SU-DHL-6 (cell line): ENCODE data around the gene ADCY2.

Experiments used
- EZH2phosphoT487 ChIP-seq: fragments of 200-600 bp; sonication (generic), shearing (Covaris generic); conservative IDR thresholded peaks from 2 replicates; pipeline ENCODE4 v1.6.1; 2018; ENCODE audit warnings: mild to moderate bottlenecking, antibody characterized with exemption, low read length, moderate library complexity, mixed read lengths
- TF ChIP-seq, protein P1 (sequence below): fragments of 200-600 bp; sonication (generic); IDR thresholded peaks from one replicate; pipeline ENCODE4 v1.5.1; 2017; ENCODE audit warnings: antibody characterized with exemption, mild to moderate bottlenecking, low read length, moderate library complexity; ENCODE audit not compliant: insufficient read depth, poor library complexity, severe bottlenecking

DNA sequence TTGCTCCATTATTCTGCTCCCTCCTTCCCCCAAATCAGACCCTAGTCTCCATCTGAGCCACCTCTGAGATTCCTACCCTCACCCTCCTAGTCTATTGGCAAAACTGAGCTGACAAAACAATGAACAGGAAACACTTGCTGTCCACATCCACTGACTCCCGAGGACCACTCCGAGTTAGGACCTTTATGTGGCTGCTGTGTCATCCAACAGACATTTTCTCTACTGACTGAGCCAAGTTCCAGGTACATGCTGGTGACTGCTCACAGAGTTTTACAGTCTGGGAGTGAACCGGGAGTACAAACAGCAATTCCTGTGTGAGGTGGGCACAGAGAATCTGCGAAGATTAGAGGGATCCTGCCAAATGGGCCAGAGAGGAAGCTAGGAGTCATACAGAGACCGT lies 415.8 kb downstream of the ADCY2 start:
- TF ChIP-seq, protein P1, sequence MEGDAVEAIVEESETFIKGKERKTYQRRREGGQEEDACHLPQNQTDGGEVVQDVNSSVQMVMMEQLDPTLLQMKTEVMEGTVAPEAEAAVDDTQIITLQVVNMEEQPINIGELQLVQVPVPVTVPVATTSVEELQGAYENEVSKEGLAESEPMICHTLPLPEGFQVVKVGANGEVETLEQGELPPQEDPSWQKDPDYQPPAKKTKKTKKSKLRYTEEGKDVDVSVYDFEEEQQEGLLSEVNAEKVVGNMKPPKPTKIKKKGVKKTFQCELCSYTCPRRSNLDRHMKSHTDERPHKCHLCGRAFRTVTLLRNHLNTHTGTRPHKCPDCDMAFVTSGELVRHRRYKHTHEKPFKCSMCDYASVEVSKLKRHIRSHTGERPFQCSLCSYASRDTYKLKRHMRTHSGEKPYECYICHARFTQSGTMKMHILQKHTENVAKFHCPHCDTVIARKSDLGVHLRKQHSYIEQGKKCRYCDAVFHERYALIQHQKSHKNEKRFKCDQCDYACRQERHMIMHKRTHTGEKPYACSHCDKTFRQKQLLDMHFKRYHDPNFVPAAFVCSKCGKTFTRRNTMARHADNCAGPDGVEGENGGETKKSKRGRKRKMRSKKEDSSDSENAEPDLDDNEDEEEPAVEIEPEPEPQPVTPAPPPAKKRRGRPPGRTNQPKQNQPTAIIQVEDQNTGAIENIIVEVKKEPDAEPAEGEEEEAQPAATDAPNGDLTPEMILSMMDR: no peak
- TF ChIP-seq EZH2phosphoT487: no peak
